ENCODE results near the gene DMRTA1.

- no peak for TF ChIP-seq CTCF (IDR thresholded peaks at IDR 0.05 in 2 of 3, conservative IDR thresholded peaks at IDR 0.05 in 1 of 3; ENCODE audit: borderline replicate concordance in 1 of 3, insufficient read depth in 1 of 3, low read depth in 2 of 3, low read length in 2 of 3)
- TF ChIP-seq RAD21 (IDR thresholded peaks at IDR 0.05; ENCODE audit: low read depth) = no peak
- no peak for TF ChIP-seq SP1 (IDR thresholded peaks at IDR 0.05; ENCODE audit: low read depth)
- no peak for TF ChIP-seq POLR2A (IDR thresholded peaks at IDR 0.05; ENCODE audit: borderline replicate concordance, extremely low read depth, insufficient read depth, insufficient read length)
- no peak for TF ChIP-seq REST (IDR thresholded peaks at IDR 0.05; ENCODE audit: low read depth)
- no peak for TF ChIP-seq YY1 (IDR thresholded peaks at IDR 0.05; ENCODE audit: extremely low read depth, insufficient replicate concordance, low read depth, low read length)
- no peak for TF ChIP-seq ATF3 (IDR thresholded peaks at IDR 0.05)
- TF ChIP-seq EZH2 (IDR thresholded peaks at IDR 0.05) = no peak
- TF ChIP-seq POLR2AphosphoS5 (IDR thresholded peaks at IDR 0.05; ENCODE audit: low read depth, low read length) = no peak
- no peak for TF ChIP-seq MAX (IDR thresholded peaks at IDR 0.05)
- TF ChIP-seq FOSL1 (IDR thresholded peaks at IDR 0.05; ENCODE audit: low read depth) = no peak
Observed at GRCh38 chr9:22447618-22448305, 1.1 kb downstream of the DMRTA1 start.

All from HCT116 (cell line).